T-helper 2 cell treated with Interferon-gamma antibody and Interleukin-4, amounts not matched to agents 100 ng/mL and 5 ng/mL, for 36 hours (primary cell): ENCODE data around the gene NPTX1. TPM values are rescaled to one million over a fixed set of nuclear protein-coding genes. Genes with fewer than 3 reads are reported as not detected.

Experiments
- total RNA-seq: library from RNA; stranded (reverse); gene quantifications from 2 replicates; pipeline ENCODE4 v1.2.3, GENCODE V29; 2022

Gene NPTX1
- total RNA-seq, 1 donor from 2014 or later = 29.5 TPM

Other genes with a start within 250 kb of the NPTX1 start
- gene RNF213, start 215.8 kb downstream of the NPTX1 start, total RNA-seq = 605 and 621 TPM in 2 replicates
- 17.6 TPM in 2 replicates for gene ENDOV, start 61.4 kb downstream of the NPTX1 start, total RNA-seq
- 78.5 and 79.3 TPM in 2 replicates for gene RPTOR, start 68.2 kb upstream of the NPTX1 start, total RNA-seq